Brain microvascular endothelial cell (primary cell): ENCODE data around the gene HTR4.

ENCODE experiments used
- DNase-seq: peaks from one replicate; pipeline ENCODE4 v3.0.0-alpha.2; 2020
- H3K27ac ChIP-seq: fragments of 250-450 bp; sonication (Bioruptor Pico); 2 replicates; pipeline ENCODE4 v1.5.1; 2020; ENCODE audit warnings: mild to moderate bottlenecking, moderate library complexity
- H3K27me3 ChIP-seq: fragments of 250-450 bp; sonication (Bioruptor Pico); replicated peaks from 2 replicates; pipeline ENCODE4 v1.5.1; 2020; ENCODE audit warnings: mild to moderate bottlenecking
- H3K36me3 ChIP-seq: fragments of 250-450 bp; sonication (Bioruptor Pico); replicated peaks from 2 replicates; pipeline ENCODE4 v1.5.1; 2020; ENCODE audit warnings: mild to moderate bottlenecking
- H3K4me3 ChIP-seq: 2 replicates; pipeline ENCODE4 v1.5.1; 2011; ENCODE audit warnings: low read depth, mild to moderate bottlenecking, control low read depth, low read length, moderate library complexity
- in situ Hi-C: cut with HindIII; loops from 2 replicates; pipeline ENCODE4 v1.10.0; 2017; ENCODE audit warnings: low sequenced_read_pairs, low pct_ligation_motif_present
- TF ChIP-seq, protein P1 (sequence below): IDR thresholded peaks from 2 replicates; pipeline ENCODE4 v1.5.1; 2011; ENCODE audit warnings: low read depth, mild to moderate bottlenecking, moderate library complexity, low read length, control low read depth, inconsistent platforms; ENCODE audit errors: missing control alignments

Gene HTR4

GRCh38 chr5:148585988-148586387 lies 68.3 kb downstream of the HTR4 start:
- H3K36me3 ChIP-seq: no peaks in the 10 kb centered on the region
- in situ Hi-C loops: no loop called here
- TF ChIP-seq, protein P1, sequence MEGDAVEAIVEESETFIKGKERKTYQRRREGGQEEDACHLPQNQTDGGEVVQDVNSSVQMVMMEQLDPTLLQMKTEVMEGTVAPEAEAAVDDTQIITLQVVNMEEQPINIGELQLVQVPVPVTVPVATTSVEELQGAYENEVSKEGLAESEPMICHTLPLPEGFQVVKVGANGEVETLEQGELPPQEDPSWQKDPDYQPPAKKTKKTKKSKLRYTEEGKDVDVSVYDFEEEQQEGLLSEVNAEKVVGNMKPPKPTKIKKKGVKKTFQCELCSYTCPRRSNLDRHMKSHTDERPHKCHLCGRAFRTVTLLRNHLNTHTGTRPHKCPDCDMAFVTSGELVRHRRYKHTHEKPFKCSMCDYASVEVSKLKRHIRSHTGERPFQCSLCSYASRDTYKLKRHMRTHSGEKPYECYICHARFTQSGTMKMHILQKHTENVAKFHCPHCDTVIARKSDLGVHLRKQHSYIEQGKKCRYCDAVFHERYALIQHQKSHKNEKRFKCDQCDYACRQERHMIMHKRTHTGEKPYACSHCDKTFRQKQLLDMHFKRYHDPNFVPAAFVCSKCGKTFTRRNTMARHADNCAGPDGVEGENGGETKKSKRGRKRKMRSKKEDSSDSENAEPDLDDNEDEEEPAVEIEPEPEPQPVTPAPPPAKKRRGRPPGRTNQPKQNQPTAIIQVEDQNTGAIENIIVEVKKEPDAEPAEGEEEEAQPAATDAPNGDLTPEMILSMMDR: peak; percentile 13

GRCh38 chr5:148584103-148584502 lies 70.2 kb downstream of the HTR4 start:
- H3K4me3 ChIP-seq: no peak overlapping the region
- TF ChIP-seq, protein P1: no peak
- no peaks in the 10 kb centered on the region for H3K27me3 ChIP-seq
- H3K27ac ChIP-seq: no peak overlapping the region
- DNase-seq: no peak
- no peaks in the 10 kb centered on the region for H3K36me3 ChIP-seq
- in situ Hi-C loops: no loop called here

More at GRCh38 chr5:148585988-148586387, 68.3 kb downstream of the HTR4 start:
- Histone ChIP-seq H3K27ac (no peak overlapping the region), H3K27me3 (no peaks in the 10 kb centered on the region), H3K4me3 (no peak overlapping the region)
- DNase-seq: no peak

DNA sequence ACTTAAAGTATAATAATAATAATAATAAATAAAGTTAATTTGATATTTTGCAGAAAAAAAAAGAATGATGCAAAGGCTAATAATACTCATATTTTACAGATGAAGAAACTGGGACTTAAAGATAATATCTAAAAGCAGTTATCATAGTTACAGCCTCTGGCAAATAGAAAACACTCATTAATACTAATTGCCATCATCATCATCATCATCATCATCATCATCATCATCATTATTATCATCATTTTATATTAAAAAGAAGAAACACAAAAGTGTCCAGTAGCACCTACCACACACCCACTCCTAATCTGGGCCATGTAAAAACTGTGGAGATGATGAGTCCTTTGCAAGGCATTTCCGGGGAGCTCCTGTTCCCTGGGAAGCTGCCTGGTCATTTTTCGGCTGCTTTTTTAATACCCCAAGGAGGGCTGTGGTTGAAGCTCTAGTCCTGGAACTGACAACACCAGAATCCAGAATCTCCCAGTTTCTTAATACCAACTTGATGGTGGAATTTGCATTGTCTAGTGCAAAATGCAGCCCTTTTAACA lies 70.8 kb downstream of the HTR4 start:
- Histone ChIP-seq H3K27ac (no peak overlapping the region), H3K36me3 (no peaks in the 10 kb centered on the region), H3K27me3 (no peaks in the 10 kb centered on the region), H3K4me3 (no peak overlapping the region)
- TF ChIP-seq, protein P1: no peak
- in situ Hi-C loops: no loop called here
- DNase-seq: no peak

GRCh38 chr5:148574167-148574566 lies 80.2 kb downstream of the HTR4 start:
- Histone ChIP-seq H3K36me3 (no peaks in the 10 kb centered on the region), H3K27me3 (no peaks in the 10 kb centered on the region), H3K4me3 (no peak overlapping the region), H3K27ac (no peak overlapping the region)
- no peak for DNase-seq
- in situ Hi-C loops: no loop called here
- TF ChIP-seq, protein P1: no peak

GRCh38 chr5:148573374-148573773 lies 81.0 kb downstream of the HTR4 start:
- TF ChIP-seq, protein P1: no peak
- Histone ChIP-seq H3K36me3 (no peaks in the 10 kb centered on the region), H3K4me3 (no peak overlapping the region), H3K27me3 (no peaks in the 10 kb centered on the region), H3K27ac (no peak overlapping the region)
- no peak for DNase-seq
- in situ Hi-C loops: no loop called here

DNA sequence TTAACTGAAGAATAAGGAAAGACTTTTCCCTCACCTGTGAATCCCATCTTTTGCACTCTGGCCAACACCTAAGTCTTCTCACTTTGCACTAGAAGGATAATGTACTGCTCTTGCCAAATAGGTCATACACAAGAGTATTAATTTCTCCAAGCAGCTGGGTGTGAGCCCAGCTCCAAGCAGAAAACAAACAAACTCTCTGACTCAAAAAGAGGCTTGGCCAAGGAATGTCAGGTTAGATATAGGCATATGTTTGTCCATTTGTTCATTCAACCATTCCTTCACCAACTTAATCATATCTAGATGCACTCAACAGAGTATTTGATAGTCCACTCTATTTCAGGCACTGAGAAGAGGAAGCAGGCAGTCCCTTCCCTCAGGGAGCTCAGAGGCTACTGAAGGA lies 84.4 kb downstream of the HTR4 start:
- TF ChIP-seq, protein P1: no peak
- Histone ChIP-seq H3K27ac (no peak overlapping the region), H3K4me3 (no peak overlapping the region), H3K36me3 (no peaks in the 10 kb centered on the region), H3K27me3 (no peaks in the 10 kb centered on the region)
- DNase-seq: no peak
- in situ Hi-C loops: no loop called here
